Measurements from ENCODE around the gene PALB2. TPM values are rescaled to one million over a fixed set of nuclear protein-coding genes. Genes with fewer than 3 reads are reported as not detected.

PALB2 gene
- total RNA-seq, 1 donor from 2014 or later: 14.9 TPM

DNA sequence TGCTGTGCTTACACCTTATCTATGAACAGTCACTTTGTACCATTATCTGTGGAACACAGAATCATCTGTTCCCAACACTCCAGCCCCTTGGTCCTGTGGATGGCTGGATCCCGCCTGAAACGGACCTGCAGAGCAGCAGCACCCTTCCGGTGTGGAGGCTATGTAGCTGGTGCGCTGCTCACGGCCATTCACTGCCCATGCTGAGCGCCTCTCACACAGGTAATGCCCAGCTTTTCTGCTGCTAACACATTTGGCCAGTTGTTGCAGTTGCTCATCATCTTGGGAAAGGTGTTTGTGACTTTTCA, 26.2 kb upstream of the PALB2 start:
- Mint-ChIP-seq H3K4me1 (ENCODE audit: unreplicated experiment) (no peaks in the 10 kb centered on the region), H3K36me3 (ENCODE audit: unreplicated experiment) (peaks cover 68% of the 10 kb centered on the region), H3K27me3 (ENCODE audit: unreplicated experiment) (no peaks in the 10 kb centered on the region), H3K4me3 (ENCODE audit: unreplicated experiment) (no peak overlapping the region), H3K9me3 (ENCODE audit: unreplicated experiment) (no peaks in the 10 kb centered on the region), H3K27ac (ENCODE audit: unreplicated experiment) (no peak overlapping the region)
- no peak for DNase-seq (ENCODE audit: extremely low spot score, unreplicated experiment)
- TF ChIP-seq, protein P1, sequence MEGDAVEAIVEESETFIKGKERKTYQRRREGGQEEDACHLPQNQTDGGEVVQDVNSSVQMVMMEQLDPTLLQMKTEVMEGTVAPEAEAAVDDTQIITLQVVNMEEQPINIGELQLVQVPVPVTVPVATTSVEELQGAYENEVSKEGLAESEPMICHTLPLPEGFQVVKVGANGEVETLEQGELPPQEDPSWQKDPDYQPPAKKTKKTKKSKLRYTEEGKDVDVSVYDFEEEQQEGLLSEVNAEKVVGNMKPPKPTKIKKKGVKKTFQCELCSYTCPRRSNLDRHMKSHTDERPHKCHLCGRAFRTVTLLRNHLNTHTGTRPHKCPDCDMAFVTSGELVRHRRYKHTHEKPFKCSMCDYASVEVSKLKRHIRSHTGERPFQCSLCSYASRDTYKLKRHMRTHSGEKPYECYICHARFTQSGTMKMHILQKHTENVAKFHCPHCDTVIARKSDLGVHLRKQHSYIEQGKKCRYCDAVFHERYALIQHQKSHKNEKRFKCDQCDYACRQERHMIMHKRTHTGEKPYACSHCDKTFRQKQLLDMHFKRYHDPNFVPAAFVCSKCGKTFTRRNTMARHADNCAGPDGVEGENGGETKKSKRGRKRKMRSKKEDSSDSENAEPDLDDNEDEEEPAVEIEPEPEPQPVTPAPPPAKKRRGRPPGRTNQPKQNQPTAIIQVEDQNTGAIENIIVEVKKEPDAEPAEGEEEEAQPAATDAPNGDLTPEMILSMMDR (IDR thresholded peaks at IDR 0.05): no peak

DNA sequence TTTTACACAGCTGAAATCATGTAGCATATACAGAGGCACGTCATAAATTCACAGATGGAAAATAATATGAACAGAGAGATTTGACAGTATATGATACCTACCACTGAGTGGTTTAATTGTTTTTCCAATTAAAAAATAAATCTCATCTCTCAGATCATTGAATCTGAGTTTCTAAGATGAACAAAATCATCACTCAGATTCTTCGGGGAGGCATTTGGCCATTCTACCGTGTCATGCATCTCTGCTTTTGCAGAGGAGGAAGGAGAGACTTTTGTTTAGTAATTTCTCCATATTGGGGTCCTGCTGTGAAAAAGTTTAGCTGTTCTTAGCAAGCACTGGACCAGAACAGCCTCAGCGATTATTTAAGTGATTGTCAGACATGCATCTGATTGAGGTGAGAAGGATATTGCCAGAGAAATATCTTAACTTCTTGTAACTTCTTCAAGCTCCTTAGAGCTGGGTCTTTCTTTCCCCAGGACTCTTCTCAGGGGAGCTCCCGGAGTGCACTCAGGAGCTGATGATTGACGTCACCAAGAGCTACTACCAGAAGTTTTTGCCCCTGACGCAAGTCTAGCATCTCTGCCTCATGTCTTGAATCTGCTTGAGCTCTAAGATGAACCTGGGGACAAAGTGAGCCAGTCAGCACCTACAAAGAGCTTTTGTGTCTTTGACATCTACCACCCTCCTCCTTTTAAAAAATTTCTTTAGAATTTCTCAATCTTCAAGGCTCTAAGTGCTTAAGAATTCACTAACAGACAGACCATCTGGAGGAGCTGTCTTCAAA, 25.7 kb upstream of the PALB2 start:
- H3K4me3 Mint-ChIP-seq (ENCODE audit: unreplicated experiment): no peak overlapping the region
- peaks cover 68% of the 10 kb centered on the region for H3K36me3 Mint-ChIP-seq (ENCODE audit: unreplicated experiment)
- TF ChIP-seq, protein P1 (IDR thresholded peaks at IDR 0.05): no peak
- no peaks in the 10 kb centered on the region for H3K27me3 Mint-ChIP-seq (ENCODE audit: unreplicated experiment)
- H3K27ac Mint-ChIP-seq (ENCODE audit: unreplicated experiment): no peak overlapping the region
- H3K4me1 Mint-ChIP-seq (ENCODE audit: unreplicated experiment): no peaks in the 10 kb centered on the region
- no peak for DNase-seq (ENCODE audit: extremely low spot score, unreplicated experiment)
- no peaks in the 10 kb centered on the region for H3K9me3 Mint-ChIP-seq (ENCODE audit: unreplicated experiment)

DNA sequence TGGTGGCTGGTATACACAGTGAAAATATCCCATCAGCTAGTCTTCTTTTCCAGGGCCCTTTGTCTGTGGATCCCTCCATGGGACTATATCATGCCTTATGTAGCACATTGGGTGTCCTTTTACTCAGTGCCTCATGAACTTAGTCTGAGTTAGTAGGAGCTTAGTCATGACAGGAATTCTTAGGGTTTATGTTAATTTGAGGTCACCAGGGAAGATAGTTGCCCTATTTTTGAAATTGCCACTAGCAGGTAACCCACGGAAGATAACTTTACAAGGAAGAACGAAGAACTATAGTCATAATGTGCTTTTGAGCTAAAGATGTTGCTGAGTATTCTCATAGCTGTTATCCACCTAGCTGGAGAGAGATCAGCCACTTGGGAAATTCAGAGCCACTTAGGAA, 22.8 kb upstream of the PALB2 start:
- H3K4me3 Mint-ChIP-seq (ENCODE audit: unreplicated experiment): no peak overlapping the region
- peaks cover 74% of the 10 kb centered on the region for H3K36me3 Mint-ChIP-seq (ENCODE audit: unreplicated experiment)
- no peaks in the 10 kb centered on the region for H3K27me3 Mint-ChIP-seq (ENCODE audit: unreplicated experiment)

DNA sequence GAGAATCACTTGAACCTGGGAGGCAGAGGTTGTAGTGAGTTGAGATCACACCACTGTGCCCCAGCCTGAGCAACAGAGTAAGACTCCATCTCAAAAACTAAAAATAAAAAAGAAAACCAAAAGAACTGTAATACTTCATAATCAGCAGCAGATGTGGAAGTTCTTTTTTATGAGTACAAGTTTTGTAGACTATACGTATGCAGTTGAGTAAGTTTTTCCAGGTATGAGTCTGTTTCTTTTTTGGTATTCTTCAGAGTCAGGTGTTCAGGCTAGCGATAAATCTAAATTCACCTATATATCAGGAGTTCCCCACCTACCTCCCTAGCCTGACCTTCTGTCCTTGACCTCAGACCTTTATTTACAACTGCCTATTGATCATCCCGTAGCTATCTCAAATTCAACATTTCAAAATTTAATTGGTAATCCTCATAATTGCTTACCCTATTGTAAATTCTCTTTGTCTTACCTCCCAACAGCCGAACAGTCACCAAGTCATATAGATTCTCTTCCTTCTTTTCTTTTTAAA, 10.9 kb upstream of the PALB2 start:
- H3K9me3 Mint-ChIP-seq (ENCODE audit: unreplicated experiment): peaks cover under 1% of the 10 kb centered on the region
- peaks cover 40% of the 10 kb centered on the region for H3K36me3 Mint-ChIP-seq (ENCODE audit: unreplicated experiment)
- TF ChIP-seq, protein P1 (IDR thresholded peaks at IDR 0.05): no peak
- H3K27me3 Mint-ChIP-seq (ENCODE audit: unreplicated experiment): no peaks in the 10 kb centered on the region
- no peak for DNase-seq (ENCODE audit: extremely low spot score, unreplicated experiment)
- peaks cover 3% of the 10 kb centered on the region for H3K4me1 Mint-ChIP-seq (ENCODE audit: unreplicated experiment)
- H3K4me3 Mint-ChIP-seq (ENCODE audit: unreplicated experiment): no peak overlapping the region
- no peak overlapping the region for H3K27ac Mint-ChIP-seq (ENCODE audit: unreplicated experiment)

More for the DNA sequence above, 22.8 kb upstream of the PALB2 start:
- Mint-ChIP-seq H3K27ac (ENCODE audit: unreplicated experiment) (no peak overlapping the region), H3K9me3 (ENCODE audit: unreplicated experiment) (no peaks in the 10 kb centered on the region), H3K4me1 (ENCODE audit: unreplicated experiment) (no peaks in the 10 kb centered on the region)
- no peak for DNase-seq (ENCODE audit: extremely low spot score, unreplicated experiment)
- TF ChIP-seq, protein P1 (IDR thresholded peaks at IDR 0.05): no peak

DNA sequence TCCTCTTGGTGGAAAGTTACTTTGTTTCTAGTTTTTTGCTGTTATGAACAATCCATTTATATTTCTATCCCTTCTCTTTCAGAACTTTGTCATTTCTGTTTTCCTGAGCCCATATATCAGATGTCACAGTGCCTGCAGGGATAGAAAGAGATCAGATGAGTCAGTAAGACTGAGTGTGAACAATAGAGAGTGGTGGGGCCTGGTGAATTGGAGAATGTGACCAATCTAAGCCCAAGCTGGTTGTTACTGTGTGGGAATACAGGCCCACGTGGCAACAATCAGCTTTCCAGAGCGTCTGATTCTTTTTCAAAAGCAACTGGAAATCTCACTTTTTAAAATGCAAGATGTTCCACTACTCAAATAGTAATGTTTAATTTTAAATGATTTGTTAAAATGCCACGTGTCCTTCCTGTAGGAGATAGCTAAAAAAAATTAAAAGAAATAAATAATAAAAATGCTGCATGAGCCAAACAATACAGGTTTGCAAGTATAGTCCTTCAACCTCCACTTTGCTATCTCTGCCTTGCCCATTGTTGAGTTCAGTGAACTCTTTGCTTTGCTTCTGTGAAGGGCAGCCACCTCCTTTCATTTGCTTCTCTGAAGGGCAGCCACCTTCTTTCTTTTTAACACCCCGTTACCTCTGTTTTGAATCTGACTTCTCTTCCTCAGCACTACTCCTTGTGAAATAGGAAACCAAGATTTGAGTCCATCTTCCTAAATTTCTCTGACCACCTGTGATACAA, 9.7 kb upstream of the PALB2 start:
- DNase-seq (ENCODE audit: extremely low spot score, unreplicated experiment): no peak
- TF ChIP-seq, protein P1 (IDR thresholded peaks at IDR 0.05): no peak
- no peaks in the 10 kb centered on the region for H3K27me3 Mint-ChIP-seq (ENCODE audit: unreplicated experiment)
- H3K36me3 Mint-ChIP-seq (ENCODE audit: unreplicated experiment): peaks cover 50% of the 10 kb centered on the region
- H3K4me3 Mint-ChIP-seq (ENCODE audit: unreplicated experiment): no peak overlapping the region
- peaks cover 3% of the 10 kb centered on the region for H3K4me1 Mint-ChIP-seq (ENCODE audit: unreplicated experiment)
- peaks cover 3% of the 10 kb centered on the region for H3K9me3 Mint-ChIP-seq (ENCODE audit: unreplicated experiment)
- no peak overlapping the region for H3K27ac Mint-ChIP-seq (ENCODE audit: unreplicated experiment)

All from osteocyte (in vitro differentiated cells).